ENCODE results near the gene ADAMTS4. TPM values are rescaled to one million over a fixed set of nuclear protein-coding genes. Genes with fewer than 3 reads are reported as not detected.

Gene ADAMTS4
- total and polyA plus RNA-seq, 9 of the 15 experiments (the other 6 are each of a cell fraction or from before 2014, with no cell fraction given), result 0.07 to 3.7 (median 0.41) TPM

DNA sequence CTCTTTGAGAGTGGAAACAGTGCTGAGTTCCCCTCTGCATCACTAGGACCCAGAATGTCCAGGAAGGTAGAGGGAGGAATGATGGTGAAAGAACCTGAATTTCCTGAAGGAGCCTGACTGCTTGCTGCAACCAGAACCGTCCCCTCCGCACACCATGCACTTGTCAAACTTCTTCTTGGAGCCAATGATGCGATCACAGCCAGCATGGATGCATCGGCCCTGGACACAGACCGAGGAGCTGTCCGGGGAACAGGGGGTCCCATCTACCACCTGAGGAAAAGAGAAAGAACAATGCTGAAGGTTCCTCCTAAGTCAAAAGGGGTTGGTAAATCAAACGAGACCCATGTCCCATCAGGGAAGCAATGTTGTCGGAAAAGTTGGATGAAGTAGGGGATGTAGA lies 6.9 kb downstream of the ADAMTS4 start:
- Histone ChIP-seq H3K4me3 (no peak overlapping the region), H3K4me1 (replicated peaks in 1 of 2; ENCODE audit: control insufficient read depth in 2 of 2, insufficient read depth in 2 of 2, low read length in 2 of 2) (peaks cover 18 to 28% of the 10 kb centered on the region in 2 experiments), H3K9me1 (ENCODE audit: control insufficient read depth, insufficient read depth, low read length) (no peaks in the 10 kb centered on the region), H3K9ac (ENCODE audit: insufficient read depth in 1 of 2, low read depth in 2 of 2, low read length in 2 of 2) (peak overlapping the region in 1 of 2 experiments; percentile 43; a peak in 1 of 4 replicates), H3K79me2 (ENCODE audit: control insufficient read depth, insufficient read depth, low read length) (no peaks in the 10 kb centered on the region), H4K20me1 (replicated peaks; ENCODE audit: control insufficient read depth, insufficient read depth, low read length) (no peaks in the 10 kb centered on the region), H3K4me2 (ENCODE audit: insufficient read depth, low read length) (no peak overlapping the region), H2AFZ (ENCODE audit: low read depth, low read length) (peak overlapping the region; percentile 94; the same call in 1 of the 2 replicates), H3K9me3 (replicated peaks; ENCODE audit: control insufficient read depth, insufficient read depth, low read depth, low read length) (no peaks in the 10 kb centered on the region), H3K36me3 (ENCODE audit: control insufficient read depth, insufficient read depth, low read length) (no peaks in the 10 kb centered on the region), H3K27me3 (ENCODE audit: control insufficient read depth in 2 of 2, insufficient read depth in 2 of 2, low read length in 2 of 2) (no peaks in the 10 kb centered on the region), H3K27ac (ENCODE audit: extremely low read depth, low read depth, low read length) (no peak overlapping the region)
- intact Hi-C loops (cut with micrococcal nuclease), result loop anchor here (1.0 to 2.0 kb wide), 3 partner anchors 17 to 183 kb away; no protein-coding TSS in a partner anchor
- ATAC-seq (no peak), FAIRE-seq (no peak), DNase-seq (ENCODE audit: extremely low read depth in 1 of 4, low spot score in 3 of 4) (no peak)
- no TSS peak for BruUV-seq (replicated peaks)
- in situ Hi-C loops (cut with MboI), result no loop called here
- ChIA-PET POLR2A (interaction anchor here (0.7 to 1.8 kb wide), 4 partner anchors 10 to 783 kb away, joined by 3 to 8 read pairs (median 6); partner anchors contain the start of genes B4GALT3 and NDUFS2), CTCF (ENCODE audit: low intra/inter-chr PET ratio) (interaction anchor here (0.9 to 2.4 kb wide), 3 partner anchors 29 to 176 kb away, joined by 3 to 9 read pairs (median 5); partner anchors contain the start of gene CFAP126)
- 22% methylated on average over 8 of the region's 8 CpGs for WGBS (ENCODE audit: insufficient coverage, low coverage, missing lambda C conversion rate)
- TF ChIP-seq PRDM10 (IDR thresholded peaks at IDR 0.05; ENCODE audit: partially characterized antibody) (no peak), POLR2AphosphoS2 (IDR thresholded peaks at IDR 0.05; ENCODE audit: low read length) (no peak), MTF1 (CRISPR knock-in tag; IDR thresholded peaks at IDR 0.05; ENCODE audit: borderline replicate concordance) (no peak), L3MBTL2 (IDR thresholded peaks at IDR 0.05) (no peak), DNMT1 (IDR thresholded peaks at IDR 0.05) (no peak), KLF10 (CRISPR knock-in tag; IDR thresholded peaks at IDR 0.05) (no peak), ELF4 (CRISPR knock-in tag; IDR thresholded peaks at IDR 0.05) (no peak), CXXC5 (CRISPR knock-in tag; IDR thresholded peaks at IDR 0.05) (no peak), DIDO1 (tag; IDR thresholded peaks at IDR 0.05; ENCODE audit: low read depth) (no peak), SIN3A (IDR thresholded peaks at IDR 0.05; ENCODE audit: borderline replicate concordance in 2 of 2, control insufficient read depth in 1 of 2, low read depth in 2 of 2, low read length in 2 of 2) (no peak), STAG1 (CRISPR knock-in tag; IDR thresholded peaks at IDR 0.05; ENCODE audit: borderline replicate concordance) (no peak), ZNF707 (CRISPR knock-in tag; conservative IDR thresholded peaks at IDR 0.05) (no peak), TCF7 (IDR thresholded peaks at IDR 0.05; ENCODE audit: borderline replicate concordance) (no peak), PHB (CRISPR knock-in tag; IDR thresholded peaks at IDR 0.05) (no peak), MAFF (IDR thresholded peaks at IDR 0.05; ENCODE audit: low read length) (no peak), NFRKB (IDR thresholded peaks at IDR 0.05; ENCODE audit: low read depth) (no peak), SETDB1 (IDR thresholded peaks at IDR 0.05; ENCODE audit: low read length) (no peak)
- TF ChIP-seq, protein P1, sequence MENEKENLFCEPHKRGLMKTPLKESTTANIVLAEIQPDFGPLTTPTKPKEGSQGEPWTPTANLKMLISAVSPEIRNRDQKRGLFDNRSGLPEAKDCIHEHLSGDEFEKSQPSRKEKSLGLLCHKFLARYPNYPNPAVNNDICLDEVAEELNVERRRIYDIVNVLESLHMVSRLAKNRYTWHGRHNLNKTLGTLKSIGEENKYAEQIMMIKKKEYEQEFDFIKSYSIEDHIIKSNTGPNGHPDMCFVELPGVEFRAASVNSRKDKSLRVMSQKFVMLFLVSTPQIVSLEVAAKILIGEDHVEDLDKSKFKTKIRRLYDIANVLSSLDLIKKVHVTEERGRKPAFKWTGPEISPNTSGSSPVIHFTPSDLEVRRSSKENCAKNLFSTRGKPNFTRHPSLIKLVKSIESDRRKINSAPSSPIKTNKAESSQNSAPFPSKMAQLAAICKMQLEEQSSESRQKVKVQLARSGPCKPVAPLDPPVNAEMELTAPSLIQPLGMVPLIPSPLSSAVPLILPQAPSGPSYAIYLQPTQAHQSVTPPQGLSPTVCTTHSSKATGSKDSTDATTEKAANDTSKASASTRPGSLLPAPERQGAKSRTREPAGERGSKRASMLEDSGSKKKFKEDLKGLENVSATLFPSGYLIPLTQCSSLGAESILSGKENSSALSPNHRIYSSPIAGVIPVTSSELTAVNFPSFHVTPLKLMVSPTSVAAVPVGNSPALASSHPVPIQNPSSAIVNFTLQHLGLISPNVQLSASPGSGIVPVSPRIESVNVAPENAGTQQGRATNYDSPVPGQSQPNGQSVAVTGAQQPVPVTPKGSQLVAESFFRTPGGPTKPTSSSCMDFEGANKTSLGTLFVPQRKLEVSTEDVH (IDR thresholded peaks at IDR 0.05; ENCODE audit: low read depth, partially characterized antibody), result no peak
